ENCODE measurements around the gene MAPRE2. TPM values are rescaled to one million over a fixed set of nuclear protein-coding genes. Genes with fewer than 3 reads are reported as not detected.

Gene MAPRE2
- polyA plus RNA-seq, 4 donors = 26.4 to 28.6 (median 27.7) TPM

DNA sequence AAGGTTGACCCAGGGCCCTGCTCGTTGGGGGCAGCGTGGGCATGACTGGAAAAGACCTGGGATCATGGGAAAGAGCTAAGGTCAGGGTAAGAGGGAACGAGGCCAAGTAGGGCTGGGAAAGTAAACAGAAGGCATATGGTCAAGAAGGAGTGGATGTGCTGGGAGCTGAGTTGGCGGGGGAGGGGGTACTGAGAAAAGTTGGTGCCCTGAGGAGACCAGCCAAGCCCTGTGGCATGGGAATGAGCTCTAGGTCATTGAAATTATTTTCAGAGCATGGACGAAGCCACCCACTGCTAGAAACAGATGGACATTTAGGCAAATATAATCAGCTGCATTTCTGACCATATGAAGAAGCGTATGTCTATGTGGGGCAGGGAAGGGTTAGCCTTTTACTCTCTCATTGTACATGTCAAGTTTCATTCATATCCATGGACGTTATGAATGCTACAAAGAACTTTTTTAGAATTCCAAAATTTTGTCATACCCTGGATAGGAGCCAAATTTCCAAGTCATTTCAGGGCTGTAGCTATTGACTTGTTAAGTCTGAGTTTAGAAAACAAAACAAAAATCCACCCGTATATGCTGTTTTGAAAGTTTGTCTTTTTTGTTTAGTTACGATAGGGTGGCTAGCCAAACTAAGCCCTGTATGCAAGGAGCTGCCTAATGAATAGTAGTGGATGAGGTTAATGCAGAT, 19.1 kb downstream of the MAPRE2 start:
- DNase-seq (ENCODE audit: low read depth in 4 of 4, low spot score in 2 of 4) = no peak

DNA sequence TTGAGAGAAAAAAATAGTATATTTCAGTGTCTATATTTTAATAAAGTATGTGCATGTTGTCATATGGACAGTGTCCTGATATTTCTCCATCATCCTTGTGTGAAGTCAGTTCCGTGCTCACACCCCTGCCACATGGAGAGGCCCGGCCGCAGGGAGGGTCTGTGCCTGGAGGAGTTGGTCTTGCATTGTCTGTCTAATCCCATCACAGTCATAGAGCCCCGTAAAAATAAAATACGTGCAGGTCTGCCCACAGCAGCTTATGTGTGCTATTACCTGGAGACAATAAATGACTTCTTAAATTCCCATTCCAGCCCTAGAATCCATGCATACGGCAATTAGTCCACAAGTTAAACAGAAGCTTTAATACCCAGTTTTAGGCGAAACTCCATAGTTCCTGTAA, 20.1 kb downstream of the MAPRE2 start:
- DNase-seq (ENCODE audit: low read depth in 4 of 4, low spot score in 2 of 4) = no peak

DNA sequence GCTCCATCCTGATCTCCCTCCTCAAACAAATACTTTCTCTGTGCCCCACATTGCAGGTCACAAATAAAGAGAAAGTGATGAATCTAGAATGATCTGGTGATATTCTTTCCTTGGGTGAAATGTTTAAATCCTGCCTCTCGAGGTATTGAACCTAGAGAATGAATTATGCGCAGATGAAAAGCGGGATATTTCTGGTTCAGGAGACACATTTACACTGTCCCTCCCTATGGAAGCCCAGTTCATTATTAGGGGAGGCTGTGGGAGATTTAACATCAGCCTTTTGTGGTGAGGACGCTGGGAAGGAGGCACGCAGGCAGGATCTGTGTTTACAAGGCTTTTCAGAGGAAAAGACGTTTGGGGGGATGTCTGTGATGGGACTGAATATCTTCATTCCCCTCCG, 20.6 kb downstream of the MAPRE2 start:
- no peak for DNase-seq (ENCODE audit: low read depth in 4 of 4, low spot score in 2 of 4)

DNA sequence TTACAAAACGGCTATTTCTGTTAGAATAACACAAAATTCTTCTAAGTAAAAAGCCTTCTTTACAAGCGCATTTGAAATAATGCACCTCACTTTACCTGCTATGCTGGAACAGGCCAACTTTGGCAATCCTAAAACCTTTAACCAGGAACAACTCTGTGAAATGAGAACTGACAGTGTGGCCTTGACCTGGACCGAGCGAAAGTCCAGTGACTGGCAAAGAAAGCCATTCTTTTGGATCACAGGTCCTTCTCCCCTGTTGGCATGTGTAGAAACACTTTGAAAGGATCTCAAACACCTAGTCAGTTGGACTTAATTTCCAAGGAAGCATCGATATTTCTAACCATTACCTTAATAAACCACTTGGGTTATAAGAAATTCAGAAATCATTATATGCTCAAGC, 21.2 kb downstream of the MAPRE2 start:
- DNase-seq (ENCODE audit: low read depth in 4 of 4, low spot score in 2 of 4) = no peak

- DNase-seq (ENCODE audit: low read depth in 4 of 4, low spot score in 2 of 4) = no peak
These were observed 22.9 kb downstream of the MAPRE2 start for GRCh38 chr18:35063875-35064690.

GRCh38 chr18:35067454-35067853, 26.2 kb downstream of the MAPRE2 start:
- DNase-seq (ENCODE audit: low read depth in 4 of 4, low spot score in 2 of 4) = no peak

- DNase-seq (ENCODE audit: low read depth in 4 of 4, low spot score in 2 of 4) = no peak
These were observed 30.6 kb downstream of the MAPRE2 start for GRCh38 chr18:35071819-35072247.

DNA sequence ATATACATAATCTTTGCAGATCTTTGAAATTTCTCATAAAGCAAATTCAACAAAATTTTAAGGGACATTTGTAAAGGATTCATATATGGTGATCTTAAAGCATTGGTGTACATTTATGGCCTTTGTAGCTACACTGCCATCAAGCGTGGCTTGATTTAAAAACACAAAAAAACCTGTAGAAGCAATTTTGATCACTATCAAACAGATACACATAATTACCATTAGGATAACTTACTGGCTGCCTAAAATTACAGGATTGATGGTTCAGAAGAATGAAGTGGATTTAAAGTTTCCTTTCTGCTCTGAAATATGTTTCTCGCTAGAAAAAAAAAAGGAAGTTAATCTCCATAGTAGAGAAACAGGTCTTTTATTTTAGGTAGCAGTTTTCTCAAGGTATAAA, 31.4 kb downstream of the MAPRE2 start:
- DNase-seq (ENCODE audit: low read depth in 4 of 4, low spot score in 2 of 4) = no peak

GRCh38 chr18:35073186-35074105, 32.2 kb downstream of the MAPRE2 start:
- DNase-seq (ENCODE audit: low read depth in 4 of 4, low spot score in 2 of 4) = no peak

DNA sequence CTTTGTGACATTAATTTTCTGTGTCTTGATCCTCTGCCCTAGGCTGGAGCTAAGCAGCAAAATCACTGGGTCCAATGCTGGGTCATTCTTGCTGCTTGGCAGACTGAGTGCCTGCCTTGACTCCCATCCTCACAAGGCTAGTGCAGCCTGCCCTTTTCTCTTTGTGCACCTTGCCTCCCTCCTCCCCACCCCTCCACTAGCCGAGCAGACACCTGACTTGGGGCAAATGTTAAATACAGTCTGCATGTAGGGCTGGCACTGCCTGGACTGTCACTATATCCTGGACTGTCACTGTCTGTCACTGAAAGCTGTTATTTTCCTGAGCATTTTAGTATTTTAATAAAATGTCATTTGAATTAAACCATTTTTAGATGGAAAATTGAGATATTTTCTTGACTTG, 33.4 kb downstream of the MAPRE2 start:
- no peak for DNase-seq (ENCODE audit: low read depth in 4 of 4, low spot score in 2 of 4)

DNA sequence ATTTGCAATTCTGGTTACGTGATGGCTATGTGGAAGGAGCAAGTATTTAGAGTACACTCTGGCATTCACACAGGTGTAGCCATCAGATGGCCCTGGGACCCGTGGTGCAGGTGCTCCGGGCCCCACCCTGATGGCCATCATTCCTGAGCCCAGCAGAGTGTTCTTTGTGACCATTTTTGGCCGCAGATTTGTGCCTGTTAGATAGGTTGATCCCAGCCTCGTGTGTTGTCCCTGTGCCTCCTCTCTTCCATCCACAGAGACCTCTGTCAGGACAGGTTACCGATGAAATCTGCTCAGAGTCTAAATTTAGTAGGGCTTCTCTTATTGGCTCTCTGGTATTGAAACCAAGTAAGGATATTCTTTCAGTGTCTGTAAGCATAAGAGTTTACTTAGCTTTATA, 33.9 kb downstream of the MAPRE2 start:
- DNase-seq (ENCODE audit: low read depth in 4 of 4, low spot score in 2 of 4) = no peak

- no peak for DNase-seq (ENCODE audit: low read depth in 4 of 4, low spot score in 2 of 4)
These were observed 35.1 kb downstream of the MAPRE2 start for GRCh38 chr18:35076135-35076924.

DNA sequence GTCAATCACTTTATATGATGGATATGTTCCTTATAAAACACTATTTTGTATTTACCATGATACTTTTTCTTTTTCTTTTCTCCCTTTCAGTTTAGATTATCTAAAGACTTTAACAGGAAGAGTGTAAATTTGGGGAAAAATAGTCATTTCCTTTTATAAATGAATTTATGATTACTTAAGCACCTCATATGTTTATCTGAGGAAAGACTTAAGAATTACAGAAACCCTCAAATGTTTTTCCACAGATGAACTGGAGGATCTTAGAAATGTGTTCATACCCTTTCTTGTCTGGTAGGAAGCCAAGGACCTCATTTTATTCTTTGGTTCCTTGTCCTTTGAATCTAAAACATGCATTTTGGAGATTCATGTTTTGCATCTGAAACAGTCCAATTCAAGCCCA, 36.7 kb downstream of the MAPRE2 start:
- DNase-seq (ENCODE audit: low read depth in 4 of 4, low spot score in 2 of 4) = no peak

- no peak for DNase-seq (ENCODE audit: low read depth in 4 of 4, low spot score in 2 of 4)
These were observed 38.8 kb downstream of the MAPRE2 start for GRCh38 chr18:35080058-35080457.

GRCh38 chr18:35083174-35083712, 42.0 kb downstream of the MAPRE2 start:
- no peak for DNase-seq (ENCODE audit: low read depth in 4 of 4, low spot score in 2 of 4)

GRCh38 chr18:35084494-35085449, 43.6 kb downstream of the MAPRE2 start:
- DNase-seq (ENCODE audit: low read depth in 4 of 4, low spot score in 2 of 4) = no peak

DNA sequence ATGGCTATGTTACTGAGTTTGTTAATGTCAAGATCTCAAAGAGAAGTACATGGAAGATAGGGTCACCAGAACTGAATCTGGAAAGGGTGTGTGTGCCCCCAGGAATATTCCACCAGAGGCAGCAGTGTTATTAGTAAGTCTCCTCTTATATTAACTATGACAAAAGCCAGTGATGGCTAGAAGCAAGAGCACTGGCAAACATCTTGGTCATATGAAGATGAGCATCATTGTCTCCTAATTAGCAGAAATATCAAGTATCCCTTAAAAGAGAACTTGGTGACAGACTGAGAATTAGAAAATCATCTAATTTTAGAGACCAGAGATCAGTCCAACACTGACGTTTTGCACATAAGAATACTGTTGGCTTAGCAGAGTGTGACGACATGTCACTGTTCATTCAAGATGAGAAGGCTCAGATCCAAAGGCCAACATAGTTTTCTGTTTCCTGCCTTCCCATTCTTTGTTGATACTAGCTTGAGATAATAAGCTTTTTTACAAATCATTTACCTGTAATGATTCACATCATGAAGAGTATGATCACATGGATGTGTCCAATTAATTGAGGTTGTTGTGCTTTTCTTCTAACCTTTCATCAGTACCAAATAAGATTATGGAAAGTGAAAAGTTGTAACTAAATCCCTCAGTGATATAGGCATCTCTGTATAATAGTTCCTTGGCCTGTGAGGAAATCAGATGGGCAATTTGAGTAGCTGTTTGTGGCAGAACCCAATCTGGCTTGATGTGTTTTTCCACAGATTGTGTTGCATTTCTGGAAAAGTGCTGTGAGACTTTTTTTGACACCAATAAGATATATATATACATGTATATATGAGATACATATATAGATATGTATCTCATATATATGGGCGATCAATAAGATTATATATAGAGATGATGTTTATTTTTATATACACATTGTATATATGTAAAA, 44.5 kb downstream of the MAPRE2 start:
- DNase-seq (ENCODE audit: low read depth in 4 of 4, low spot score in 2 of 4) = no peak

DNA sequence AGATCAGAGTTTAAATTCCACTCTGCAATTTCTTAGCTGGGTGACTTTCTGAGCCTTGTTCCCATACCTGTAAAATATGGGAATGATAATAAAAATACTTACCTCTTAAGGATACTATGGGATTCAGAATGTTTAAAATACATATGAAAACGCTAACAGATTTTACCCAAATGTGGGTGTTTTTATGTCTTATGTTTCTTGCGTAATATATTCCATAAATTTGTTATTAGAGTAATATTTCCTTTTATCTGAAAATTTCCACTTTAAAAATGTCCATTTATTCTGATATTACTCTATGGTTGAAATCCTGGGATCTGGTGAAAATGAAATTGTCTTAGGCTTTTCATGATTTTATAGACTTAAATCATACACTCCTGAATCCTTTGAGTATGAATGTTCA, 45.5 kb downstream of the MAPRE2 start:
- no peak for DNase-seq (ENCODE audit: low read depth in 4 of 4, low spot score in 2 of 4)
